Measurements from ENCODE around the gene ZAR1.

GRCh38 chr4:48484494-48485168, 5.4 kb upstream of the ZAR1 start:
- no peak for TF ChIP-seq ZFP36 (IDR thresholded peaks at IDR 0.05; ENCODE audit: borderline replicate concordance, partially characterized antibody)
- TF ChIP-seq MAFK (IDR thresholded peaks at IDR 0.05; ENCODE audit: partially characterized antibody), result no peak
- TF ChIP-seq CTCF (IDR thresholded peaks at IDR 0.05), result no peak
- TF ChIP-seq JUNB (IDR thresholded peaks at IDR 0.05), result no peak
- TF ChIP-seq POLR2A (IDR thresholded peaks at IDR 0.05; ENCODE audit: low read length), result no peak
- no peak for TF ChIP-seq KDM1A (IDR thresholded peaks at IDR 0.05; ENCODE audit: low read depth)
- TF ChIP-seq PBX3 (IDR thresholded peaks at IDR 0.05), result no peak
- TF ChIP-seq ESRRA (IDR thresholded peaks at IDR 0.05; ENCODE audit: borderline replicate concordance, low read length), result no peak
- TF ChIP-seq ELK1 (IDR thresholded peaks at IDR 0.05; ENCODE audit: low read depth, low read length), result no peak
- no peak for TF ChIP-seq RAD21 (conservative IDR thresholded peaks at IDR 0.05 in 1 of 2, IDR thresholded peaks at IDR 0.05 in 1 of 2)
- TF ChIP-seq CHD4 (IDR thresholded peaks at IDR 0.05; ENCODE audit: borderline replicate concordance), result no peak
- no peak for TF ChIP-seq HDAC2 (IDR thresholded peaks at IDR 0.05)
- no peak for TF ChIP-seq JUN (IDR thresholded peaks at IDR 0.05)
- no peak for TF ChIP-seq ATOH8 (CRISPR knock-in tag; IDR thresholded peaks at IDR 0.05; ENCODE audit: low read depth)
